GM12878 (cell line): ENCODE data around the gene TMEM170B. TPM values are rescaled to one million over a fixed set of nuclear protein-coding genes. Genes with fewer than 3 reads are reported as not detected.

Experiments
- ATF3 ChIP-seq: IDR thresholded peaks from 2 replicates; pipeline ENCODE4 v1.6.1; 2011; ENCODE audit warnings: low read depth, mild to moderate bottlenecking, low read length, moderate library complexity, borderline replicate concordance; ENCODE audit errors: extremely low read depth
- BCL3 ChIP-seq: IDR thresholded peaks from 2 replicates; pipeline ENCODE4 v1.6.1; 2011; ENCODE audit warnings: borderline replicate concordance, low read depth, mild to moderate bottlenecking, moderate library complexity, low read length; ENCODE audit not compliant: insufficient read depth, poor library complexity, severe bottlenecking
- BHLHE40 ChIP-seq, 2 experiments: fragments of 450-650 bp in 1 of 2; IDR thresholded peaks; 2 replicates each; pipeline ENCODE4 v1.6.1; 2011 to 2017; ENCODE audit warnings: low read depth in 2 of 2, borderline replicate concordance in 1 of 2, improper control_type of control experiment in 1 of 2, low read length in 1 of 2, mild to moderate bottlenecking in 1 of 2
- CBX5 ChIP-seq: sonication (generic); IDR thresholded peaks from 2 replicates; pipeline ENCODE4 v1.6.1; 2016; ENCODE audit warnings: low read depth, moderate library complexity, mild to moderate bottlenecking, inconsistent platforms
- E2F4 ChIP-seq: IDR thresholded peaks from 2 replicates; pipeline ENCODE4 v1.6.1; 2012; ENCODE audit warnings: low read depth, low read length, improper control_type of control experiment
- EED ChIP-seq: sonication (generic); IDR thresholded peaks from 2 replicates; pipeline ENCODE4 v1.6.1; 2016; ENCODE audit warnings: antibody characterized with exemption, low read depth
- IKZF1 ChIP-seq: fragments of 450-650 bp; conservative IDR thresholded peaks from 2 replicates; pipeline ENCODE4 v1.6.1; 2017; ENCODE audit warnings: antibody characterized with exemption, mild to moderate bottlenecking
- MTA3 ChIP-seq: IDR thresholded peaks from 2 replicates; pipeline ENCODE4 v1.6.1; 2012; ENCODE audit warnings: low read length, inconsistent platforms, borderline replicate concordance
- SUZ12 ChIP-seq: fragments of 200-600 bp; sonication (generic); IDR thresholded peaks from one replicate; pipeline ENCODE4 v1.6.1; 2018; ENCODE audit warnings: antibody characterized with exemption, mild to moderate bottlenecking; ENCODE audit not compliant: unreplicated experiment
- polyA plus RNA-seq, 11 experiments: library from polyadenylated mRNA; depleted of rRNA in 4 of 11; unstranded in 6 of 11; stranded (reverse) in 5 of 11; fragments of >200 nt; fragmentation: Nextera tagmentation in 4 of 11; fragmentation: Illumina TruSeq in 1 of 11; extraction: Ambion mirVana in 4 of 11; extraction: Trizol in 1 of 11; gene quantifications; 1 replicate in 1 of 11; 2 replicates in 10 of 11; pipeline versions ENCODE4 v1.2.1 to v1.2.3, GENCODE V29; 2011 to 2016; ENCODE audit warnings: inconsistent platforms in 2 of 11, missing spikeins in 2 of 11, low read depth in 1 of 11
- total RNA-seq, 4 experiments: library from RNA; depleted of rRNA in 3 of 4; stranded (reverse); fragments of >200 nt in 3 of 4; fragmentation: Illumina TruSeq in 1 of 4; extraction: Trizol in 1 of 4; gene quantifications; 2 replicates each; pipeline versions ENCODE4 v1.2.1 to v1.2.3, GENCODE V29; 2013 to 2021

Gene TMEM170B
- total and polyA plus RNA-seq, 10 of the 15 experiments (the other 5 are each of a cell fraction or from before 2014, with no cell fraction given) = 0.38 to 10.3 (median 4.2) TPM

- peak; percentile 72 for TF ChIP-seq IKZF1
- 0 out of 2 replicates have a peak, but pooled peaks have one; percentile 40 for TF ChIP-seq CBX5
- TF ChIP-seq EED = peak; percentile 80
- no peak for TF ChIP-seq E2F4
- peak; percentile 7; the same call in 1 of the 2 replicates for TF ChIP-seq ATF3
- TF ChIP-seq BCL3 = peak; percentile 52
- TF ChIP-seq SUZ12 = no peak
- no peak for TF ChIP-seq BHLHE40 (IDR thresholded peaks at IDR 0.05; ENCODE audit: borderline replicate concordance in 1 of 2, low read depth in 2 of 2, low read length in 1 of 2)
- TF ChIP-seq MTA3 = peak; percentile 33; the same call in 1 of the 2 replicates
These were observed 44.9 kb upstream of the TMEM170B start (continued) for GRCh38 chr6:11492464-11493290.
